ENCODE results near the gene GPC5.

GRCh38 chr13:91493442-91493841, 95.0 kb downstream of the GPC5 start:
- TF ChIP-seq ELF4 (IDR thresholded peaks at IDR 0.05) (no peak), HDGF (IDR thresholded peaks at IDR 0.05; ENCODE audit: borderline replicate concordance) (no peak), FOXM1 (IDR thresholded peaks at IDR 0.05; ENCODE audit: borderline replicate concordance) (no peak), BHLHE40 (IDR thresholded peaks at IDR 0.05; ENCODE audit: borderline replicate concordance) (no peak), LEF1 (IDR thresholded peaks at IDR 0.05; ENCODE audit: borderline replicate concordance) (no peak), SUZ12 (IDR thresholded peaks at IDR 0.05) (no peak), SP1 (IDR thresholded peaks at IDR 0.05) (no peak), FOXK2 (IDR thresholded peaks at IDR 0.05) (no peak), NFRKB (IDR thresholded peaks at IDR 0.05) (no peak), ARNT (IDR thresholded peaks at IDR 0.05) (no peak), ZNF384 (IDR thresholded peaks at IDR 0.05) (no peak), TARDBP (IDR thresholded peaks at IDR 0.05) (no peak), CTBP1 (IDR thresholded peaks at IDR 0.05; ENCODE audit: borderline replicate concordance) (no peak)

All from HEK293T (cell line).